GM10266 (cell line): ENCODE data around the gene CDHR3.
"Not testable (repeated sequence)": the region's sequence is repeated elsewhere in the genome, so short reads cannot be mapped to it uniquely, and the experiment has no call there.

Experiments
- DNase-seq: peaks from one replicate; pipeline ENCODE4 v3.0.0; 2012; ENCODE audit errors: extremely low spot score
- CTCF ChIP-seq: IDR thresholded peaks from 2 replicates; pipeline ENCODE4 v1.5.1; 2012; ENCODE audit warnings: mild to moderate bottlenecking, low read depth; ENCODE audit not compliant: control insufficient read depth, insufficient read depth; ENCODE audit errors: missing control alignments

The CDHR3 gene

GRCh38 chr7:105978974-105979373 lies 15.9 kb downstream of the CDHR3 start:
- DNase-seq: no peak
- no peak for TF ChIP-seq CTCF

- no peak for TF ChIP-seq CTCF
- no peak for DNase-seq
Measured at GRCh38 chr7:105979405-105979804, 16.3 kb downstream of the CDHR3 start.

- no peak for DNase-seq
- no peak for TF ChIP-seq CTCF
Measured at GRCh38 chr7:105980645-105981396, 17.8 kb downstream of the CDHR3 start.

GRCh38 chr7:105982388-105982787 lies 19.3 kb downstream of the CDHR3 start:
- TF ChIP-seq CTCF: no peak
- no peak for DNase-seq

- not testable (repeated sequence) for DNase-seq
Measured at GRCh38 chr7:105984808-105985207, 21.7 kb downstream of the CDHR3 start.

- TF ChIP-seq CTCF: no peak
- DNase-seq: no peak
Measured at GRCh38 chr7:105985229-105985628, 22.2 kb downstream of the CDHR3 start.

- DNase-seq: no peak
- TF ChIP-seq CTCF: no peak
Measured at GRCh38 chr7:105985672-105986215, 22.7 kb downstream of the CDHR3 start.
